Hepatocyte (in vitro differentiated cells): Measurements from ENCODE around the gene MTMR3.

Experiments used
- CTCF ChIP-seq: fragments of 200-600 bp; sonication (generic); IDR thresholded peaks from 2 replicates; pipeline ENCODE4 v1.5.1; 2016; ENCODE audit warnings: antibody characterized with exemption, mild to moderate bottlenecking; ENCODE audit not compliant: poor library complexity
- EZH2 ChIP-seq: fragments of 200-600 bp; sonication (generic); IDR thresholded peaks from 2 replicates; pipeline ENCODE4 v1.6.1; 2016; ENCODE audit warnings: antibody characterized with exemption, mild to moderate bottlenecking, borderline replicate concordance
- EZH2phosphoT487 ChIP-seq: fragments of 200-600 bp; sonication (generic); IDR thresholded peaks from one replicate; pipeline ENCODE4 v1.6.1; 2018; ENCODE audit warnings: antibody characterized with exemption, mild to moderate bottlenecking, low read depth, moderate library complexity; ENCODE audit not compliant: unreplicated experiment, severe bottlenecking

GRCh38 chr22:29997107-29997506 lies 114.1 kb downstream of the MTMR3 start:
- TF ChIP-seq CTCF (no peak), EZH2 (no peak), EZH2phosphoT487 (no peak)
